ENCODE results near the gene DCP1A.

Gene DCP1A

DNA sequence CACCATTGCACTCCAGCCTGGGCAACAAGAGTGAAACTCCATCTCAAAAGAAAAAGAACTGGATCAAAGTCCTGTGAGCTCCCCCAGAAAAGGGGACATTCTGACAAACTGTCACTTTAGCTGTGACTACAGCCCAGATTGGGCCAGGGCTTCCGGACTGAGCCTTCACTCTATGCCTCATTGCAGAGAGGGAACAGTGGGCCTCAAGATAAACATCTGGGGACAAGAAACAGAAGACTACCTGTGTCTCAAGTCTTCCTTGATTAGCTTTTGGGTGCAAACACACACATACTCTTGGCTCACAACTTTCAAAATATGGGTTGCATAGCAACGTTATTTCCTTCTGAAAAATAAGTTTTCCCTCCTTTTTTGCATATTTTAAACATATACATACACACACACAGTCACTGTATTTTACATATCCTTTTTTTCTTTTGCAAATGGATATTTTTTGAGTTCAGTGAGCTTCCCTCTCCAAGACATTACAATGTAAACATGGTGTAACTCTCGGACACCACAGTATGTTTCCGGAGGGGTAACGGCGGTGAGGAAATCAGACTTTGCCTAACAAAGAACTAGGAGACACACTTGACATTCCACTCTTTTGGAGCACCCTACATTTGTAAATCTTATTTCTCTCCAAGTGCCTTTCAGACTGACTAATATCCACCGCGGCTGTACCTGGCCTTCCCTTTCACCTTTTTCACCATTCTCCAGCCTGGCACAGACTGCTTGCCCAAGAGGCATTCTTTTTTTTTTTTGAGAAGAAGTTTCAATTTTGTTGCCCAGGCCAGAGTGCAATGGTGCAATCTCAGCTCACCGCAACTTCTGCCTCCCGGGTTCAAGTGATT, 95.0 kb downstream of the DCP1A start:
- H3K9me3 Mint-ChIP-seq = no peaks in the 10 kb centered on the region
- H3K4me3 Mint-ChIP-seq = peak overlapping the region; percentile 65
- peak overlapping the region; percentile 32 for H3K27ac Mint-ChIP-seq
- TF ChIP-seq, protein P1, sequence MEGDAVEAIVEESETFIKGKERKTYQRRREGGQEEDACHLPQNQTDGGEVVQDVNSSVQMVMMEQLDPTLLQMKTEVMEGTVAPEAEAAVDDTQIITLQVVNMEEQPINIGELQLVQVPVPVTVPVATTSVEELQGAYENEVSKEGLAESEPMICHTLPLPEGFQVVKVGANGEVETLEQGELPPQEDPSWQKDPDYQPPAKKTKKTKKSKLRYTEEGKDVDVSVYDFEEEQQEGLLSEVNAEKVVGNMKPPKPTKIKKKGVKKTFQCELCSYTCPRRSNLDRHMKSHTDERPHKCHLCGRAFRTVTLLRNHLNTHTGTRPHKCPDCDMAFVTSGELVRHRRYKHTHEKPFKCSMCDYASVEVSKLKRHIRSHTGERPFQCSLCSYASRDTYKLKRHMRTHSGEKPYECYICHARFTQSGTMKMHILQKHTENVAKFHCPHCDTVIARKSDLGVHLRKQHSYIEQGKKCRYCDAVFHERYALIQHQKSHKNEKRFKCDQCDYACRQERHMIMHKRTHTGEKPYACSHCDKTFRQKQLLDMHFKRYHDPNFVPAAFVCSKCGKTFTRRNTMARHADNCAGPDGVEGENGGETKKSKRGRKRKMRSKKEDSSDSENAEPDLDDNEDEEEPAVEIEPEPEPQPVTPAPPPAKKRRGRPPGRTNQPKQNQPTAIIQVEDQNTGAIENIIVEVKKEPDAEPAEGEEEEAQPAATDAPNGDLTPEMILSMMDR (IDR thresholded peaks at IDR 0.05) = no peak
- DNase-seq = no peak
- no peaks in the 10 kb centered on the region for H3K27me3 Mint-ChIP-seq (ENCODE audit: low read depth, poor library complexity)
- peaks cover 9% of the 10 kb centered on the region for H3K36me3 Mint-ChIP-seq (ENCODE audit: low read depth)
- peaks cover 54% of the 10 kb centered on the region for H3K4me1 Mint-ChIP-seq

DNA sequence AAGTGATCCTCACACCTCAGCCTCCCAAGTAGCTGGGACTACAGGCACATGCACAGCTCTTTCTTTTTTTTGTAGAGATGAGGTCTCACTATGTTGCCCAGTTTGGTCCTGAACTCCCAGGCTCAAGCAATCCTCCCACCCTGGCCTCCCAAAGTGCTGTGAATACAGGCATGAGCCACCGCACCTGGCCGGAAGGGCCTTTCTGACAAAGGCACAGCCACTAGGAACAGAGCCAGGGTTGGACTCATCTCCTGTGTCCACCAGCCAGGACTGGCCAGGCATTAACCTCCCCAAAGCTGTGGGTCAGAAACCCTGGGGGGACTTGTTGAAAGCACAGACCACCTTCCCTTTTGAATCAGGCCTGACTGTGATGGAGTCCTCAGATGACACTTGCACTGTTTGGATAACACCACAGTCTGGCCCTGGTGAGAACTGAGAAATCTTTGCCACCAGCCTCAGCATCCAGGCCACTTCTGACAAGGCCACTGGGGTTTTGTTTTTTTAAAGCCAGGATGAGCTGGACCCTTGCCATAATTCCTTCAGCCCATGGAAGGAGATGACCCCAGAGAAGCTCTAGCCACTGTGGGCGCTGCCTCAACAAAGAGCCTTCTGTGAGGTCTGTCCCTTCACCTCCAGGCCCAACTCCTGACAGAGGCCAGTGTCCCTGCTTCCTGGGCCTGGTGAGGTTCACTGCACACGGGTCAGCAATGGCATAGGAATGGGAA, 96.3 kb downstream of the DCP1A start:
- DNase-seq = no peak
- Mint-ChIP-seq H3K27ac (peak overlapping the region; percentile 91), H3K4me3 (peak overlapping the region; percentile 28), H3K36me3 (ENCODE audit: low read depth) (peaks cover 19% of the 10 kb centered on the region), H3K9me3 (no peaks in the 10 kb centered on the region), H3K4me1 (peaks cover 54% of the 10 kb centered on the region), H3K27me3 (ENCODE audit: low read depth, poor library complexity) (no peaks in the 10 kb centered on the region)
- TF ChIP-seq, protein P1 (IDR thresholded peaks at IDR 0.05) = no peak

DNA sequence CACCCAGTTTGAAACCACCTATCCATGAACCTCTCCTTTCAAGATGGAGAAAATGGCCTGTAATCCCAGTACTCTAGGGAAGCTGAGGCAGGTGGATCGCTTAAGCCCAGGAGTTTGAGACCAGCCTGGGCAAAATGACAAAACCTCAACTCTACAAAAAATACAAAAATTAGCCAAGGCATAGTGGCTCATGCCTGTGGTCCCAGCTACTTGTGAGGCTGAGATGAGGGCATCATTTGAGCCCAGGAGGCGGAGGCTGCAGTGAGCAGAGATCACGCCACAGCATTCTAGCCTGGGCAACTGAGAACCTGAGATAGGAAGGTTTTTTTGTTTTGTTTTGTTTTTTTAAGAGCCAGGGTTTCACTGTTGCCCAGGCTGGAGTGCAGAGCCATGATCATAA, 96.9 kb downstream of the DCP1A start:
- TF ChIP-seq, protein P1 (IDR thresholded peaks at IDR 0.05) = no peak
- no peaks in the 10 kb centered on the region for H3K27me3 Mint-ChIP-seq (ENCODE audit: low read depth, poor library complexity)
- peaks cover 54% of the 10 kb centered on the region for H3K4me1 Mint-ChIP-seq
- H3K27ac Mint-ChIP-seq = no peak overlapping the region
- no peaks in the 10 kb centered on the region for H3K9me3 Mint-ChIP-seq
- no peak overlapping the region for H3K4me3 Mint-ChIP-seq
- no peak for DNase-seq
- peaks cover 24% of the 10 kb centered on the region for H3K36me3 Mint-ChIP-seq (ENCODE audit: low read depth)

DNA sequence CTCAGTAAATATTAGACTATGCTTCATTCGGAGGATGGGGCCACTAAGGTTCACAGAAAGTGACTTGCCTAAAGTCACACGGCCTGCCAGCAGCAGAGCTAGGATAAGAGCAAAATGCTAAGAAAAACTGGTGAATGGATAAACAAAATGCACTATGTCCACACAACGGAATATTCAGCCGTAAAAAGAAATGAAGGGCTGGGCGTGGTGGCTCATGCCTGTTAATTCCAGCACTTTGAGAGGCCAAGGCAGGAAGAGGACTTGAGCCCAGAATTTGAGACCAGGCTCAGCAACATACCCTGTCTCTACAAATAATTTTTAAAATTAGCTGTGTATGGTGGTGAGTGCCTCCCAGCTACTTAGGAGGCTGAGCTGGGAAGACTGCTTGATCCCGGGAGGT, 99.2 kb downstream of the DCP1A start:
- no peak overlapping the region for H3K4me3 Mint-ChIP-seq
- H3K4me1 Mint-ChIP-seq = peaks cover 58% of the 10 kb centered on the region
- DNase-seq = no peak
- TF ChIP-seq, protein P1 (IDR thresholded peaks at IDR 0.05) = no peak
- H3K36me3 Mint-ChIP-seq (ENCODE audit: low read depth) = peaks cover 24% of the 10 kb centered on the region
- H3K27me3 Mint-ChIP-seq (ENCODE audit: low read depth, poor library complexity) = no peaks in the 10 kb centered on the region
- H3K9me3 Mint-ChIP-seq = no peaks in the 10 kb centered on the region
- H3K27ac Mint-ChIP-seq = peak overlapping the region; percentile 44

DNA sequence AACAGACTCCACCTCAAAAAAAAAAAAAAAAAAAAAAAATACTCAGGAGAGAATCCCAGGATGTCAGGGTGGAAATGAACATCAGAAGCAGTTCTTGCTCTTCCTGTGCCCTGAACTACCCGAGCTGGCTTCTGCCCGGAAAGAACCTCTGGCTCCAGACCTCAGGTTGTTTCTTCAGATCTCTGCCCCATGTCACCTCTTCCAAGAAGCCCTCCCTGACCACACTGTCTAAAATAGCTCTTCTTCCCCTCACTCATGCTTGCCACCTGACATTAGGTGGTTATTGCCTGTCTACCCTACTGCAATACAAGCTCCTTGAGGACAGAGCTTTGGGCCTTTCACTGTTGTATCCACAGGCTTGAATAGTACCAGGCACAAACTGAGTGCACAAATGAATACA, 99.7 kb downstream of the DCP1A start:
- H3K27me3 Mint-ChIP-seq (ENCODE audit: low read depth, poor library complexity) = no peaks in the 10 kb centered on the region
- H3K4me3 Mint-ChIP-seq = no peak overlapping the region
- H3K4me1 Mint-ChIP-seq = peaks cover 55% of the 10 kb centered on the region
- TF ChIP-seq, protein P1 (IDR thresholded peaks at IDR 0.05) = no peak
- no peaks in the 10 kb centered on the region for H3K9me3 Mint-ChIP-seq
- DNase-seq = no peak
- H3K36me3 Mint-ChIP-seq (ENCODE audit: low read depth) = peaks cover 24% of the 10 kb centered on the region
- peak overlapping the region; percentile 44 for H3K27ac Mint-ChIP-seq
